LNCAP (cell line): ENCODE data around the gene IL17RD.

Experiments used
- TF ChIP-seq, protein P1 (sequence below): fragments of 450-650 bp; IDR thresholded peaks from 2 replicates; pipeline ENCODE4 v1.5.1; 2017; ENCODE audit warnings: mild to moderate bottlenecking

The IL17RD gene

DNA sequence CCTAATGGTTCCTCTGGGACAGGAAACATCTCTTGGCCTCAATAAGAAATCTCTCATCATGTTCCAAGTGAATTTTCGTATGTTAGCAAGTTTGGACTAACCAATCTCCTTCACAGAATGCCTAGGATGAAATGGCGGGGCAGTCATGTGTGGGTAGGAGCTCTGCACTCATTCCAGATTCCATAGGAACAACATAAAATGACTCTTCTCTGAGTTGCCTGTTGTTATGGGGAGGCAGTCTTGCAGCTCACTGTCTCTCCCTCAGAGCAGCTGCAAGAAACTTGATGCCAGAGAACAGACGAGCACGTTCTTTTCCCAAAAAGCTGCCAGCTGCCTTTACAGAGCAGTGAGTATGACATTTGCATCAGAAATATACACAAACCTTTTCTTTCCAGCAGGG, 70.6 kb downstream of the IL17RD start:
- TF ChIP-seq, protein P1, sequence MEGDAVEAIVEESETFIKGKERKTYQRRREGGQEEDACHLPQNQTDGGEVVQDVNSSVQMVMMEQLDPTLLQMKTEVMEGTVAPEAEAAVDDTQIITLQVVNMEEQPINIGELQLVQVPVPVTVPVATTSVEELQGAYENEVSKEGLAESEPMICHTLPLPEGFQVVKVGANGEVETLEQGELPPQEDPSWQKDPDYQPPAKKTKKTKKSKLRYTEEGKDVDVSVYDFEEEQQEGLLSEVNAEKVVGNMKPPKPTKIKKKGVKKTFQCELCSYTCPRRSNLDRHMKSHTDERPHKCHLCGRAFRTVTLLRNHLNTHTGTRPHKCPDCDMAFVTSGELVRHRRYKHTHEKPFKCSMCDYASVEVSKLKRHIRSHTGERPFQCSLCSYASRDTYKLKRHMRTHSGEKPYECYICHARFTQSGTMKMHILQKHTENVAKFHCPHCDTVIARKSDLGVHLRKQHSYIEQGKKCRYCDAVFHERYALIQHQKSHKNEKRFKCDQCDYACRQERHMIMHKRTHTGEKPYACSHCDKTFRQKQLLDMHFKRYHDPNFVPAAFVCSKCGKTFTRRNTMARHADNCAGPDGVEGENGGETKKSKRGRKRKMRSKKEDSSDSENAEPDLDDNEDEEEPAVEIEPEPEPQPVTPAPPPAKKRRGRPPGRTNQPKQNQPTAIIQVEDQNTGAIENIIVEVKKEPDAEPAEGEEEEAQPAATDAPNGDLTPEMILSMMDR, result no peak

DNA sequence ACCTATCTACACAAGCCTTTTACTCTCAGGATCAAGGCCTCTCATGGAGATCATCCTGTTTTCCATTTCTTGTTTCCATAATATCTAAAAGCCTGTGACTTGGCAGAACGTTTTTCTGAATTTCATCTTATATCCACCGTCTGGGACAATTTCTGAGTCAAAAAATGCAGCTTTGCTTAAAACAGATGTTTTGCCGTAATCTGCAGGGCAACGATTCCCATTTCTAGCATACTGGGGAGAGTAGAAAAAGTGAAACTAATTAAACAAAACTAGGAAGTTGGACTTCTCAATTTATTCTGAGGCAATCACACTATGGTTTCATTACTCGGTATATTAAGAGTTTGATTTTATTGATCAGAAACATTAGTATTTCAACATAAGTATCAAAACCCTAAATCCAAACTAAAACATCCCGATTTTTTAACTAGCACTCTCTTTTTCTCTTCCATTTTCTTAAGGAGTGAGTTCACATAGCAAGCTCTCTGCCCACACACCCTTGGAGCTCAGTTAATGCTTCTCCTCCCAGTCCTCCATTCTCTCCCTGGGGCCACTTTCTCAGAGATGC, 71.1 kb downstream of the IL17RD start:
- TF ChIP-seq, protein P1, result no peak

DNA sequence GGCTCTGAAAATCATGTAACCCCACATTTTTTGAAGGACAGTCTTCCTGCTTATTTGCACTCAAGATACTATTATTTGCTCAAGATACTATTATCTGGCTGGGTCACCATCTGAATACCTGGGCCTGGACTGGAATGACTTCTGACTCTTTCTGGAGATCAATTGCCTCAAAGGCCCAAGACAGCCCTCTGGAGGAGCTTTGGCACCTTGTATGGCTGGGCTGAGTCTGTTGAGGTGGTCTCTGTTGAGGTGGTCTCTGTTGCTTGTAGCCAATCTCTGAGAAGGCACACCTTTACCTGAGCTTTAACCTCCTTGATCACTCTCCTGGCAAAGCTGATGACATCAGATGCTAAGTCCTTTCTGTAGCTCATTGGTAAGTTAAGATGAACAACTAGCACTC, 71.7 kb downstream of the IL17RD start:
- TF ChIP-seq, protein P1, result no peak

DNA sequence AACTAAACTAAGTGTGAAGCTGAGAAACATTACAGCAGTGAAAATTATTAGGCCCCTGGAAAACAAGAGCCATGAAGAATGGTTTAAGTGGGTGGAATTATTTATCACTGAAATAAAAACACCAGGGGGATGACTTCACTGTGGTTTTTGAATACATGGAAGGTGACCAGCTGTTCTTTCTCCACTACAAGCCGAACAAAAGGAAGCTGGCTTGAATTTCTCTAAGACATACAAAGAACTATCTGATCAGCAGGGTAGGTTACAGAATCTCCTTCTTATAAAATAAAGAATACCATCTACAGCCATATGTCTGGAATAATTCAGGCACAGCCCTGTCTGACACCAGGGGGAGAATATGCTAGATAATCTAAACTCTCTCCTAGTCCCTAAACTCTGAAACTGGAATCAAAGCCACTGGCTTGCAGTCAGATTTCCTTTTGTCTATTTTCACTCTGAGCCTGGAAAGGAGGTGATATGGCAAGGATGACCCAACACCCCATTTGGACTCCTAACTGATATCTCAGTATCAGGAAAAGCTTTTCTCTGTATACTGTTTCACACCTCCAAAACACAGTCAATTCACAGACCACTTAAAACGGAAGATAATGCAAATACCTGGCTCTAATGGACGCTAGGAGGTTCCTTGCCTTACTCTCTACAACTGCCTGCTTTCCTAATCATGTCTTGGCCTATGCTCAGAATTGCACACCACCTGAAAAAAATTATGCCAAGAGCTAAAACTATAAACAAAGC, 73.5 kb downstream of the IL17RD start:
- TF ChIP-seq, protein P1, result no peak

DNA sequence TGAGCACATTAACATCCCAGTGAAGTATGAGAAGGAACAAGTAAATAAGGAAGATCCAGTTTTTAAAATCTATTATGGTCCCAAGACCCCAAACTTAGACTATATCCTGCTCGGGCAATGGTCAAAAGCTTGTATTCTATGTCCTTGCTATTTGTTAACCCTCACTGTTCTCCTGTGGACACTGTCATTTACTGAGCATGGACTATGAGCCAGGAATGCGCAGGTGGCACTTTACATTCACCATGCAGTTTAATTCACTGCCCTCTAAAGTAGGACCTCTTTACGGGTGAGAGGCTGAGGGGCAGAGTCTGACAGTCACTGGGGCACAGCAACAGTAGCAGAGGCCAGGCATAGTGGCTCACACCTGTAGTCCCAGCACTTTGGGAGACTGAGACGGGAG, 76.1 kb downstream of the IL17RD start:
- TF ChIP-seq, protein P1, result no peak

DNA sequence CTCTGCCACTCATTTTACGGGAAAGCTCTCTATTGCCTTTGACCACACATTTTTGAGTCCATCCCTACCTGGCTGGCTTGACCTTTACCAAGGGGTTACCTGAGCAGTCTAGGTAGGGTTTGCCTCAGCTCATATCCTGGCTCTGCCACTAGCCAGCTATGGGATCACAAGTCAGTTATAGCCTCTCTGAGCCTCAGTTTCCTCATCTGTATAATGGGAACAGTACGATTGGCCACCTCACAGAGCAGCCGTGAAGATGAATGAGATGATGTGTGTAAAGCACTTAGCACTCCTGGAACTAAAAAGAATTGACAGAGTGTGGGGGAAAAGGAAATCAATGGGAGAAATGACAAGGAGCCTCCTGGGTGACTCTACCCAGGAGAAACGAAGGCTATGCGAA, 76.7 kb downstream of the IL17RD start:
- TF ChIP-seq, protein P1, result no peak

DNA sequence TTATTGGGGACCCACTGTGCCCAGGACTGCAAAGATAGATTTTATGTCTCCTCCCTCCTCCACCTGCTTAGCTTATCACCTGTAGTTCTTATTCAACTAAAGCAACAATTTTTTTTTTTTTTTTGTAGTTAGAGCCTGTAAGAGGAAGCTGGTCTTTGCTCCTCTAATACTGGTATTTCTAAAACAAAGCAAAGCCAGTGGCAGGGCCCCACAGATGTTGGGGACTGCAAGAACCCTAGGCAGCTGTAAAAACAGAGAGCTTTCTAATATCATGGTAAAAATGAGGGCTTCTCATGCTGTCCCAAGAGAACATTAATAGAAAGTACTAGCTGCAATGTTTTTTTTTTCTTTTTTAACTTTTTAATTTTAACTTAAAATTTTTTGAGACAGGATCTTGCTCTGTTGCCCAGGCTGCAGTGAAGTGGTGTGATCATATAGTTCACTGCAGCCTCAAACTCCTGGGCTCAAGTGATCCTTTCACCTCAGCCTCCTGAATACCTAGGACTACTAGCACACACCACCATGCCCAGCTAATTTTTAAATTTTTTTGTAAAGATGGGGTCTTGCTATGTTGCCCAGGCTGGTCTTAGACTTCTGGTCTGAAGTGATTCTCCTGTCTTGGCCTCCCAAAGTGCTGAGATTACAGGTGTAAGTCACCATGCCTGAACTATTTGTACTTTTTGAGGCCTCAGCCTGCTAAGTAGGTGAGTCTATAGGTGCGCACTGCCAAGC, 77.6 kb downstream of the IL17RD start:
- TF ChIP-seq, protein P1, result no peak
